Nephron (organoid): ENCODE measurements around the gene UBE3B.

Experiments used
- H3K27ac Mint-ChIP-seq, 3 experiments: 2 replicates each; pipeline ENCODE4 v1.8.0; 2020; ENCODE audit warnings: mixed read lengths in 3 of 3, mild to moderate bottlenecking in 2 of 3, moderate library complexity in 1 of 3
- H3K27me3 Mint-ChIP-seq: 2 replicates; pipeline ENCODE4 v1.8.0; 2021; ENCODE audit warnings: low read depth, mild to moderate bottlenecking, moderate library complexity, mixed read lengths
- H3K36me3 Mint-ChIP-seq: 2 replicates; pipeline ENCODE4 v1.8.0; 2020; ENCODE audit warnings: low read depth, mixed read lengths
- H3K4me1 Mint-ChIP-seq: 2 replicates; pipeline ENCODE4 v1.8.0; 2020; ENCODE audit warnings: mixed read lengths
- H3K4me3 Mint-ChIP-seq, 3 experiments: 2 replicates each; pipeline ENCODE4 v1.8.0; 2020; ENCODE audit warnings: mild to moderate bottlenecking in 3 of 3, mixed read lengths in 3 of 3, moderate library complexity in 2 of 3
- H3K9me3 Mint-ChIP-seq: 2 replicates; pipeline ENCODE4 v1.8.0; 2020; ENCODE audit warnings: mixed read lengths
- CTCF ChIP-seq, 3 experiments: fragments of 200-600 bp; sonication (generic); IDR thresholded peaks; one replicate each; pipeline ENCODE4 v1.5.0; 2021; ENCODE audit warnings: antibody characterized with exemption in 3 of 3; ENCODE audit not compliant: unreplicated experiment in 3 of 3

Gene UBE3B

GRCh38 chr12:109481863-109482262 is 4.4 kb downstream of the UBE3B start:
- no peaks in the 10 kb centered on the region for H3K9me3 Mint-ChIP-seq
- peaks cover 28% of the 10 kb centered on the region for H3K36me3 Mint-ChIP-seq
- H3K4me3 Mint-ChIP-seq = no peak overlapping the region
- H3K27me3 Mint-ChIP-seq = no peaks in the 10 kb centered on the region
- H3K27ac Mint-ChIP-seq = no peak overlapping the region
- H3K4me1 Mint-ChIP-seq = peaks cover 12% of the 10 kb centered on the region
- no peak for TF ChIP-seq CTCF (IDR thresholded peaks at IDR 0.05; ENCODE audit: unreplicated experiment in 3 of 3)

GRCh38 chr12:109482491-109482890 is 5.1 kb downstream of the UBE3B start:
- peaks cover 35% of the 10 kb centered on the region for H3K36me3 Mint-ChIP-seq
- H3K4me3 Mint-ChIP-seq = no peak overlapping the region

GRCh38 chr12:109482894-109483293 is 5.5 kb downstream of the UBE3B start:
- TF ChIP-seq CTCF (IDR thresholded peaks at IDR 0.05; ENCODE audit: unreplicated experiment in 3 of 3) = no peak
- Mint-ChIP-seq H3K4me1 (peaks cover 7% of the 10 kb centered on the region), H3K4me3 (no peak overlapping the region), H3K27ac (no peak overlapping the region), H3K9me3 (no peaks in the 10 kb centered on the region), H3K27me3 (no peaks in the 10 kb centered on the region), H3K36me3 (peaks cover 37% of the 10 kb centered on the region)

More at GRCh38 chr12:109482491-109482890, 5.1 kb downstream of the UBE3B start:
- Mint-ChIP-seq H3K27ac (no peak overlapping the region), H3K4me1 (peaks cover 7% of the 10 kb centered on the region), H3K27me3 (no peaks in the 10 kb centered on the region), H3K9me3 (no peaks in the 10 kb centered on the region)
- TF ChIP-seq CTCF (IDR thresholded peaks at IDR 0.05; ENCODE audit: unreplicated experiment in 3 of 3) = no peak

- H3K9me3 Mint-ChIP-seq = no peaks in the 10 kb centered on the region
- H3K27ac Mint-ChIP-seq = no peak overlapping the region
- peaks cover 7% of the 10 kb centered on the region for H3K4me1 Mint-ChIP-seq
- no peaks in the 10 kb centered on the region for H3K27me3 Mint-ChIP-seq
- no peak for TF ChIP-seq CTCF (IDR thresholded peaks at IDR 0.05; ENCODE audit: unreplicated experiment in 3 of 3)
- H3K4me3 Mint-ChIP-seq = no peak overlapping the region
- peaks cover 39% of the 10 kb centered on the region for H3K36me3 Mint-ChIP-seq
Observed at GRCh38 chr12:109483346-109483745, 5.9 kb downstream of the UBE3B start.

GRCh38 chr12:109485201-109485600 is 7.8 kb downstream of the UBE3B start:
- Mint-ChIP-seq H3K4me1 (no peaks in the 10 kb centered on the region), H3K27ac (no peak overlapping the region), H3K27me3 (no peaks in the 10 kb centered on the region), H3K36me3 (peaks cover 51% of the 10 kb centered on the region), H3K4me3 (no peak overlapping the region), H3K9me3 (no peaks in the 10 kb centered on the region)
- no peak for TF ChIP-seq CTCF (IDR thresholded peaks at IDR 0.05; ENCODE audit: unreplicated experiment in 3 of 3)

- Mint-ChIP-seq H3K4me1 (no peaks in the 10 kb centered on the region), H3K9me3 (no peaks in the 10 kb centered on the region), H3K27ac (no peak overlapping the region), H3K4me3 (no peak overlapping the region), H3K36me3 (peaks cover 60% of the 10 kb centered on the region), H3K27me3 (no peaks in the 10 kb centered on the region)
- no peak for TF ChIP-seq CTCF (IDR thresholded peaks at IDR 0.05; ENCODE audit: unreplicated experiment in 3 of 3)
Observed at GRCh38 chr12:109487181-109488050, 10.0 kb downstream of the UBE3B start.
